Coronary artery (tissue), 2 donors: ENCODE results near the gene NSMF.
A peak's percentile ranks its signal among the peaks of the same experiment; 100 is the strongest.

ENCODE experiments used
- DNase-seq: peaks from one replicate; pipeline ENCODE4 v3.0.0-alpha.2; 2017; ENCODE audit warnings: low spot score
- H3K27ac ChIP-seq, 2 donors: fragments of 200-600 bp; sonication (generic); one replicate each; pipeline ENCODE4 v1.5.1; 2016 to 2019
- H3K4me3 ChIP-seq: fragments of 200-600 bp; sonication (generic); 2 replicates; pipeline ENCODE4 v1.5.1; 2016; ENCODE audit warnings: mild to moderate bottlenecking, moderate library complexity
- CTCF ChIP-seq: fragments of 200-600 bp; sonication (generic); IDR thresholded peaks from one replicate; pipeline ENCODE4 v1.5.1; 2019; ENCODE audit warnings: antibody characterized with exemption

The NSMF gene

GRCh38 chr9:137496601-137497375 is 37.7 kb upstream of the NSMF start:
- DNase-seq: no peak
- H3K4me3 ChIP-seq: no peak overlapping the region
- no peak for TF ChIP-seq CTCF
- H3K27ac ChIP-seq: no peak overlapping the region

GRCh38 chr9:137494550-137495351 is 35.6 kb upstream of the NSMF start:
- no peak overlapping the region for H3K27ac ChIP-seq
- TF ChIP-seq CTCF: no peak
- DNase-seq: peak; percentile 71
- no peak overlapping the region for H3K4me3 ChIP-seq

- no peak overlapping the region for H3K27ac ChIP-seq
- no peak overlapping the region for H3K4me3 ChIP-seq
- TF ChIP-seq CTCF: no peak
- no peak for DNase-seq
Observed at GRCh38 chr9:137494104-137494544, 35.0 kb upstream of the NSMF start.

- H3K4me3 ChIP-seq: no peak overlapping the region
- H3K27ac ChIP-seq: no peak overlapping the region
- no peak for DNase-seq
- no peak for TF ChIP-seq CTCF
Observed at GRCh38 chr9:137493364-137494103, 34.4 kb upstream of the NSMF start.

- no peak overlapping the region for H3K4me3 ChIP-seq
- no peak for TF ChIP-seq CTCF
- no peak for DNase-seq
- no peak overlapping the region for H3K27ac ChIP-seq
Observed at GRCh38 chr9:137492464-137493363, 33.6 kb upstream of the NSMF start.

- no peak overlapping the region for H3K27ac ChIP-seq
- TF ChIP-seq CTCF: no peak
- DNase-seq: no peak
- H3K4me3 ChIP-seq: no peak overlapping the region
Observed at GRCh38 chr9:137491735-137492432, 32.8 kb upstream of the NSMF start.
